ENCODE measurements around the gene PEX16.

Gene PEX16

GRCh38 chr11:45870706-45871105, 47.0 kb downstream of the PEX16 start:
- DNase-seq = no peak

DNA sequence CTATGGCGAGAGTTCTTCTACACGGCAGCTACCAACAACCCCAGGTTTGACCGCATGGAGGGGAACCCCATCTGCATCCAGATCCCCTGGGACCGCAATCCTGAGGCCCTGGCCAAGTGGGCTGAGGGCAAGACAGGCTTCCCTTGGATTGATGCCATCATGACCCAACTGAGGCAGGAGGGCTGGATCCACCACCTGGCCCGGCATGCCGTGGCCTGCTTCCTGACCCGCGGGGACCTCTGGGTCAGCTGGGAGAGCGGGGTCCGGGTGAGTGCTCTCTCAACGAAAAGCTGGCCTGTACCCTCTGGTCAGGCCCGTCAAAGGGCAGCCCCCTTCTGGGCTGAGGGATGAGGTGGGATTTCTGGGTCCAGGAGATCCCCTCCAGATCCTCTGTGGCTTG, 48.1 kb downstream of the PEX16 start:
- DNase-seq = no peak

GRCh38 chr11:45864041-45864440, 53.6 kb downstream of the PEX16 start:
- no peak for DNase-seq

- no peak for DNase-seq
Observed at GRCh38 chr11:45860764-45861510, 56.7 kb downstream of the PEX16 start.

GRCh38 chr11:45860348-45860747, 57.3 kb downstream of the PEX16 start:
- DNase-seq = no peak
